SK-N-MC (cell line): ENCODE measurements around the gene RNF13.

Experiments used
- EZH2 ChIP-seq: fragments of 200-600 bp; sonication (generic); IDR thresholded peaks from one replicate; pipeline ENCODE4 v1.6.1; 2017; ENCODE audit warnings: antibody characterized with exemption
- POLR2AphosphoS5 ChIP-seq: IDR thresholded peaks from 2 replicates; pipeline ENCODE4 v1.6.1; 2012; ENCODE audit warnings: mild to moderate bottlenecking, low read depth, low read length, borderline replicate concordance

GRCh38 chr3:149858911-149859310 is 45.9 kb downstream of the RNF13 start:
- no peak for TF ChIP-seq EZH2
- no peak for TF ChIP-seq POLR2AphosphoS5
